ENCODE measurements around the gene SLC12A8.

- TF ChIP-seq CTCF (IDR thresholded peaks at IDR 0.05; ENCODE audit: low read depth, low read length): no peak
- TF ChIP-seq MAX (IDR thresholded peaks at IDR 0.05; ENCODE audit: low read depth, low read length): no peak
Measured at GRCh38 chr3:125079675-125080045, 132.9 kb downstream of the SLC12A8 start.
